ENCODE results near the gene HDGF.

HDGF gene

GRCh38 chr1:156705918-156706656 lies 45.4 kb downstream of the HDGF start:
- FAIRE-seq (peak; percentile 78), DNase-seq (ENCODE audit: insufficient read length, low spot score) (peak; percentile 86)
- TF ChIP-seq POU2F2 (IDR thresholded peaks at IDR 0.05; ENCODE audit: low read depth, low read length) (no peak), POLR2A (IDR thresholded peaks at IDR 0.05; ENCODE audit: low read depth, low read length) (no peak), POLR2AphosphoS5 (IDR thresholded peaks at IDR 0.05; ENCODE audit: low read depth, low read length) (no peak), PAX5 (IDR thresholded peaks at IDR 0.05; ENCODE audit: insufficient read depth, low read length, severe bottlenecking) (no peak), SPI1 (IDR thresholded peaks at IDR 0.05; ENCODE audit: low read depth, low read length) (no peak), TAF1 (IDR thresholded peaks at IDR 0.05; ENCODE audit: low read depth, low read length) (no peak)

- peak; percentile 20 for FAIRE-seq
- peak; percentile 51 for DNase-seq (ENCODE audit: insufficient read length, low spot score)
These were observed 46.1 kb downstream of the HDGF start, which contains the start of gene CRABP2 for GRCh38 chr1:156705321-156705917. TSS of gene CRABP2 (minus strand) at chr1:156705583. CDS start at chr1:156705446, 137 bp downstream.

DNA sequence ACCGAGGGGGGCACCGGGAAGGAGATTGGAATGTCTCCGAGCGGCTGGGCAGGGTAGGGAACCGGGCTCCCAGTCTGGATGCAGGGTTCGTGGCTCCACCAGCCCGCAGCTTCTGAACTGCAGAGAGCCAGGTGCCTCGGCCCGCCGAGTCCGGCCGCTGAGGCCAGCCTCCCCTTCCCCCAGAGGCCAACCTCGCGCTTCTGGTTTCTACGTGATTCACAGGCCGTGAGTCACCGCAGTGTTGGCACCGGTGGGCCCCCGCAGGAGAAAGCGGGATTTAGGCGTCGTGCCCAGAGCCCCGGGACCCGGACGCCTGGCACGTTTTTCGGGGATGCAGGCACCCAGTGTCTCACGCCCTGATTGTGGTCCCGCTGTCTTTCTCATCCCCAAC lies 46.5 kb downstream of the HDGF start:
- FAIRE-seq (no peak), DNase-seq (ENCODE audit: insufficient read length, low spot score) (no peak)
- TF ChIP-seq POLR2AphosphoS5 (IDR thresholded peaks at IDR 0.05; ENCODE audit: low read depth, low read length): no peak
- TF ChIP-seq POU2F2 (IDR thresholded peaks at IDR 0.05; ENCODE audit: low read depth, low read length): no peak

More at GRCh38 chr1:156705321-156705917, 46.1 kb downstream of the HDGF start, which contains the start of gene CRABP2:
- TF ChIP-seq SPI1 (IDR thresholded peaks at IDR 0.05; ENCODE audit: low read depth, low read length) (no peak), TAF1 (IDR thresholded peaks at IDR 0.05; ENCODE audit: low read depth, low read length) (no peak), POLR2A (IDR thresholded peaks at IDR 0.05; ENCODE audit: low read depth, low read length) (no peak), PAX5 (IDR thresholded peaks at IDR 0.05; ENCODE audit: insufficient read depth, low read length, severe bottlenecking) (no peak), POU2F2 (IDR thresholded peaks at IDR 0.05; ENCODE audit: low read depth, low read length) (no peak), POLR2AphosphoS5 (IDR thresholded peaks at IDR 0.05; ENCODE audit: low read depth, low read length) (no peak)

- DNase-seq (ENCODE audit: insufficient read length, low spot score) (no peak), FAIRE-seq (no peak)
- no peak for TF ChIP-seq POU2F2 (IDR thresholded peaks at IDR 0.05; ENCODE audit: low read depth, low read length)
- TF ChIP-seq POLR2A (IDR thresholded peaks at IDR 0.05; ENCODE audit: low read depth, low read length): no peak
- TF ChIP-seq POLR2AphosphoS5 (IDR thresholded peaks at IDR 0.05; ENCODE audit: low read depth, low read length): no peak
- no peak for TF ChIP-seq PAX5 (IDR thresholded peaks at IDR 0.05; ENCODE audit: insufficient read depth, low read length, severe bottlenecking)
- TF ChIP-seq TAF1 (IDR thresholded peaks at IDR 0.05; ENCODE audit: low read depth, low read length): no peak
- TF ChIP-seq SPI1 (IDR thresholded peaks at IDR 0.05; ENCODE audit: low read depth, low read length): no peak
These were observed 47.2 kb downstream of the HDGF start for GRCh38 chr1:156704166-156704711.

DNA sequence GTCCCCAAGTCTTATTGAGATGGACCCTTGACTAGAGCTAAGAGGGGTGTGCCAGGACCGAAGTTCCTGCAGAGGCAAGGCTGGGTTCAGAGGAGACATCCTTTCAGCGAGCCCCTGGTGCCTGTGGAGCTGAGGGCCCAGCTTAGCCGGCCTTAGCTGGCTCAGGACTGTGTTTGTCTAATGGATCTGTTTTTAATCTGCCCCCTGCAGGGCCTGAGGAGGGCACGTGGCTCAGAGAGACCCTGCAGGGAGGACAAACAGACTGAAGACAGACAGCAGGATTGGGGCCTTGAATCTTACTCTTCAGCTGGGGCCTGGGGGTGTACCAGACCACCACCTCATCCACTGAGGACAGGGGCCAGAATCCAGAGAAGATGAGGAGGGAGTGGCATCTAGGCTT lies 47.7 kb downstream of the HDGF start:
- FAIRE-seq: no peak
- no peak for DNase-seq (ENCODE audit: insufficient read length, low spot score)
- TF ChIP-seq POLR2A (IDR thresholded peaks at IDR 0.05; ENCODE audit: low read depth, low read length) (no peak), SPI1 (IDR thresholded peaks at IDR 0.05; ENCODE audit: low read depth, low read length) (no peak), POU2F2 (IDR thresholded peaks at IDR 0.05; ENCODE audit: low read depth, low read length) (no peak), POLR2AphosphoS5 (IDR thresholded peaks at IDR 0.05; ENCODE audit: low read depth, low read length) (no peak), TAF1 (IDR thresholded peaks at IDR 0.05; ENCODE audit: low read depth, low read length) (no peak), PAX5 (IDR thresholded peaks at IDR 0.05; ENCODE audit: insufficient read depth, low read length, severe bottlenecking) (no peak)

DNA sequence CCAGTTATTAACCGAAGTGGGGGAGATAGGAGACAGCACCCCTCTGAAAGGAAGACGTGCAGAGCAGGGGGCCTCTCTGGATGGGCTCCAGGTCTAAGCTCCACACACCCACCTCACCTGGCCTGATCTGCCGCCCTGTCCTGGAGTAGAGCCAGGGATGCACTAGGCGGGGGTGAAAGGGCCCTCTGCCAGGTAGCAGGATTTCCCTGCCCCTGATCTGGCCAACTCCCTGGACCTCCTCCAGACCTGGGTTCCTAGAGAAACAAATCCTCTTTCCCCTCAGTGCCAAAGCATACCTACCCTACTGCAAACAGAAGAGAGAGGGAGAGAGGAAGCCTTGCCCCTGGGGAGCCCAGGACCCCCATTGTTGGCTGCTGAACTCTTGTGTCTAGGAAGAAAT lies 48.1 kb downstream of the HDGF start:
- no peak for FAIRE-seq
- no peak for TF ChIP-seq POLR2AphosphoS5 (IDR thresholded peaks at IDR 0.05; ENCODE audit: low read depth, low read length)
- TF ChIP-seq TAF1 (IDR thresholded peaks at IDR 0.05; ENCODE audit: low read depth, low read length): no peak
- TF ChIP-seq PAX5 (IDR thresholded peaks at IDR 0.05; ENCODE audit: insufficient read depth, low read length, severe bottlenecking): no peak
- TF ChIP-seq POU2F2 (IDR thresholded peaks at IDR 0.05; ENCODE audit: low read depth, low read length): no peak
- no peak for TF ChIP-seq POLR2A (IDR thresholded peaks at IDR 0.05; ENCODE audit: low read depth, low read length)
- no peak for TF ChIP-seq SPI1 (IDR thresholded peaks at IDR 0.05; ENCODE audit: low read depth, low read length)
- DNase-seq (ENCODE audit: insufficient read length, low spot score): no peak

GRCh38 chr1:156700736-156701531 lies 50.5 kb downstream of the HDGF start:
- DNase-seq (ENCODE audit: insufficient read length, low spot score) (no peak), FAIRE-seq (no peak)
- TF ChIP-seq POLR2AphosphoS5 (IDR thresholded peaks at IDR 0.05; ENCODE audit: low read depth, low read length) (no peak), PAX5 (IDR thresholded peaks at IDR 0.05; ENCODE audit: insufficient read depth, low read length, severe bottlenecking) (no peak), POLR2A (IDR thresholded peaks at IDR 0.05; ENCODE audit: low read depth, low read length) (no peak), TAF1 (IDR thresholded peaks at IDR 0.05; ENCODE audit: low read depth, low read length) (no peak), SPI1 (IDR thresholded peaks at IDR 0.05; ENCODE audit: low read depth, low read length) (no peak), POU2F2 (IDR thresholded peaks at IDR 0.05; ENCODE audit: low read depth, low read length) (no peak)

DNA sequence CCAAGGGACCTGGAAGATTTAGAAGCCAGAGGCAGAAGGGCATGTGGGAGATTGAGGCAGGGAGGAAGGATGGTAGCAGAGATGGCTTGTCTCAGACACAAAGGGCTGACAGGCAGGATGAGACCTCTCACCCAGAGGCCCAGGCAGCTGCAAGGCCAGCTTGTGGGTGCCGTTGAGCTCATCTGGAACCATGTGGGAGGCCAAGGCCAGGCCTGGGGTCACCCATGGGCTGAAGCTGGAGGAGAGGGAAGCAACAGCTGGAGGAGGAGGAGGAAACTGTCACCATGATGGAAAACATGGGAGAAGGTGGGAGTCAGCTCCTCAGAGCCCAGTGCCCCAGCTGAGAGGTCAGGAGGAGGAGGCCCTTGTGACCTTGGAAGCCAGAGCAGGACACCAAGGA lies 52.5 kb downstream of the HDGF start:
- DNase-seq (ENCODE audit: insufficient read length, low spot score): no peak
- no peak for FAIRE-seq
- no peak for TF ChIP-seq TAF1 (IDR thresholded peaks at IDR 0.05; ENCODE audit: low read depth, low read length)
- TF ChIP-seq POLR2AphosphoS5 (IDR thresholded peaks at IDR 0.05; ENCODE audit: low read depth, low read length): no peak
- no peak for TF ChIP-seq SPI1 (IDR thresholded peaks at IDR 0.05; ENCODE audit: low read depth, low read length)
- TF ChIP-seq POU2F2 (IDR thresholded peaks at IDR 0.05; ENCODE audit: low read depth, low read length): no peak

GRCh38 chr1:156697481-156697880 lies 54.0 kb downstream of the HDGF start:
- FAIRE-seq (no peak), DNase-seq (ENCODE audit: insufficient read length, low spot score) (no peak)
- no peak for TF ChIP-seq TAF1 (IDR thresholded peaks at IDR 0.05; ENCODE audit: low read depth, low read length)
- no peak for TF ChIP-seq POLR2A (IDR thresholded peaks at IDR 0.05; ENCODE audit: low read depth, low read length)
- TF ChIP-seq PAX5 (IDR thresholded peaks at IDR 0.05; ENCODE audit: insufficient read depth, low read length, severe bottlenecking): no peak
- TF ChIP-seq POU2F2 (IDR thresholded peaks at IDR 0.05; ENCODE audit: low read depth, low read length): no peak
- no peak for TF ChIP-seq POLR2AphosphoS5 (IDR thresholded peaks at IDR 0.05; ENCODE audit: low read depth, low read length)
- TF ChIP-seq SPI1 (IDR thresholded peaks at IDR 0.05; ENCODE audit: low read depth, low read length): no peak

Measured in GM12891 (cell line).